Measurements from ENCODE around the gene ZMYM3. TPM values are rescaled to one million over a fixed set of nuclear protein-coding genes. Genes with fewer than 3 reads are reported as not detected.
A peak's percentile ranks its signal among the peaks of the same experiment; 100 is the strongest.

The ZMYM3 gene
- total and polyA plus RNA-seq, 9 of the 15 experiments (the other 6 are each of a cell fraction or from before 2014, with no cell fraction given) = 4.3 to 36.3 (median 16.8) TPM

DNA sequence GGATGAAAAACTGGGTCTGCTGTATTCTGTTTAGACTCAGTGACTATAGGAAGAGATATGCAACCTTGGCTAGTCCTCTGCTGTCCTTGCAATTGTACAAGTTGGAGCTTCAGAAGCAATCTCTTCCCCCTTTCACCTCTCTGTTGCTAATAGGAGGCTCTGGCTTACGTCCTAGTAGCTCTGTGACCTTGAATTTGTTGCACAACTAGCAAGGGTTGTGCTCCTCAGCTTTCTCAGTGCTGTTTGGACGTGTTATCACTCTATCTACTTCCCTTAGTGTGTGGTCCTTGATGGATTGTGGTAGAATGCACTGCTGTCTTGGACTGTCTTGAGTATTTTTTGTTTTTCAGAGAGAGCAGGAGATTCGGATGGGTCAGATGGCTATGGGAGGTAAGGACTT, 44.2 kb upstream of the ZMYM3 start:
- Histone ChIP-seq H3K4me3 (no peak overlapping the region), H3K27me3 (ENCODE audit: control insufficient read depth in 2 of 2, insufficient read depth in 2 of 2, low read length in 2 of 2) (no peaks in the 10 kb centered on the region), H3K9me1 (ENCODE audit: control insufficient read depth, insufficient read depth, low read length) (no peaks in the 10 kb centered on the region), H2AFZ (ENCODE audit: low read depth, low read length) (no peak overlapping the region), H3K9me3 (replicated peaks; ENCODE audit: control insufficient read depth, insufficient read depth, low read depth, low read length) (no peaks in the 10 kb centered on the region), H3K36me3 (ENCODE audit: control insufficient read depth, insufficient read depth, low read length) (peaks cover 69% of the 10 kb centered on the region), H3K27ac (ENCODE audit: extremely low read depth, low read depth, low read length) (no peak overlapping the region), H3K4me2 (ENCODE audit: insufficient read depth, low read length) (no peak overlapping the region), H3K9ac (ENCODE audit: insufficient read depth in 1 of 2, low read depth in 2 of 2, low read length in 2 of 2) (no peak overlapping the region), H3K4me1 (replicated peaks in 1 of 2; ENCODE audit: control insufficient read depth in 2 of 2, insufficient read depth in 2 of 2, low read length in 2 of 2) (peaks cover 0 to 14% of the 10 kb centered on the region in 2 experiments; a peak in 3 of 5 replicates), H3K79me2 (ENCODE audit: control insufficient read depth, insufficient read depth, low read length) (0 out of 3 replicates have a peak, but pooled peaks cover under 1% of the 10 kb centered on the region), H4K20me1 (replicated peaks; ENCODE audit: control insufficient read depth, insufficient read depth, low read length) (0 out of 2 replicates have a peak, but pooled peaks cover 3% of the 10 kb centered on the region)
- no peak for FAIRE-seq
- no TSS peak for BruUV-seq (replicated peaks)
- ChIA-PET CTCF (ENCODE audit: low intra/inter-chr PET ratio) (no interaction called here), POLR2A (interaction anchor here (0.7 to 0.8 kb wide), 2 partner anchors 9 to 15 kb away, joined by 3 read pairs; partner anchors contain the start of gene NONO)
- 93% methylated on average over 2 of the region's 3 CpGs for WGBS (ENCODE audit: insufficient coverage, low coverage, missing lambda C conversion rate)
- intact Hi-C loops (cut with micrococcal nuclease) (no loop called here), in situ Hi-C loops (cut with MboI) (no loop called here)
- ATAC-seq = no peak
- no peak for DNase-seq (ENCODE audit: extremely low read depth in 1 of 4, low spot score in 3 of 4)
- no peak for TF ChIP-seq YBX1 (IDR thresholded peaks at IDR 0.05)
- no peak for TF ChIP-seq ZNF232 (CRISPR knock-in tag; IDR thresholded peaks at IDR 0.05)
- TF ChIP-seq, protein P1, sequence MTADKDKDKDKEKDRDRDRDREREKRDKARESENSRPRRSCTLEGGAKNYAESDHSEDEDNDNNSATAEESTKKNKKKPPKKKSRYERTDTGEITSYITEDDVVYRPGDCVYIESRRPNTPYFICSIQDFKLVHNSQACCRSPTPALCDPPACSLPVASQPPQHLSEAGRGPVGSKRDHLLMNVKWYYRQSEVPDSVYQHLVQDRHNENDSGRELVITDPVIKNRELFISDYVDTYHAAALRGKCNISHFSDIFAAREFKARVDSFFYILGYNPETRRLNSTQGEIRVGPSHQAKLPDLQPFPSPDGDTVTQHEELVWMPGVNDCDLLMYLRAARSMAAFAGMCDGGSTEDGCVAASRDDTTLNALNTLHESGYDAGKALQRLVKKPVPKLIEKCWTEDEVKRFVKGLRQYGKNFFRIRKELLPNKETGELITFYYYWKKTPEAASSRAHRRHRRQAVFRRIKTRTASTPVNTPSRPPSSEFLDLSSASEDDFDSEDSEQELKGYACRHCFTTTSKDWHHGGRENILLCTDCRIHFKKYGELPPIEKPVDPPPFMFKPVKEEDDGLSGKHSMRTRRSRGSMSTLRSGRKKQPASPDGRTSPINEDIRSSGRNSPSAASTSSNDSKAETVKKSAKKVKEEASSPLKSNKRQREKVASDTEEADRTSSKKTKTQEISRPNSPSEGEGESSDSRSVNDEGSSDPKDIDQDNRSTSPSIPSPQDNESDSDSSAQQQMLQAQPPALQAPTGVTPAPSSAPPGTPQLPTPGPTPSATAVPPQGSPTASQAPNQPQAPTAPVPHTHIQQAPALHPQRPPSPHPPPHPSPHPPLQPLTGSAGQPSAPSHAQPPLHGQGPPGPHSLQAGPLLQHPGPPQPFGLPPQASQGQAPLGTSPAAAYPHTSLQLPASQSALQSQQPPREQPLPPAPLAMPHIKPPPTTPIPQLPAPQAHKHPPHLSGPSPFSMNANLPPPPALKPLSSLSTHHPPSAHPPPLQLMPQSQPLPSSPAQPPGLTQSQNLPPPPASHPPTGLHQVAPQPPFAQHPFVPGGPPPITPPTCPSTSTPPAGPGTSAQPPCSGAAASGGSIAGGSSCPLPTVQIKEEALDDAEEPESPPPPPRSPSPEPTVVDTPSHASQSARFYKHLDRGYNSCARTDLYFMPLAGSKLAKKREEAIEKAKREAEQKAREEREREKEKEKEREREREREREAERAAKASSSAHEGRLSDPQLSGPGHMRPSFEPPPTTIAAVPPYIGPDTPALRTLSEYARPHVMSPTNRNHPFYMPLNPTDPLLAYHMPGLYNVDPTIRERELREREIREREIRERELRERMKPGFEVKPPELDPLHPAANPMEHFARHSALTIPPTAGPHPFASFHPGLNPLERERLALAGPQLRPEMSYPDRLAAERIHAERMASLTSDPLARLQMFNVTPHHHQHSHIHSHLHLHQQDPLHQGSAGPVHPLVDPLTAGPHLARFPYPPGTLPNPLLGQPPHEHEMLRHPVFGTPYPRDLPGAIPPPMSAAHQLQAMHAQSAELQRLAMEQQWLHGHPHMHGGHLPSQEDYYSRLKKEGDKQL (CRISPR knock-in tag; IDR thresholded peaks at IDR 0.05; ENCODE audit: borderline replicate concordance) = no peak
- TF ChIP-seq RAD51 (IDR thresholded peaks at IDR 0.05; ENCODE audit: borderline replicate concordance, low read depth) = no peak
- TF ChIP-seq PHB2 (IDR thresholded peaks at IDR 0.05; ENCODE audit: low read depth) = no peak
- no peak for TF ChIP-seq HSF4 (CRISPR knock-in tag; IDR thresholded peaks at IDR 0.05; ENCODE audit: borderline replicate concordance)
- no peak for TF ChIP-seq ETS2 (tag; IDR thresholded peaks at IDR 0.05; ENCODE audit: borderline replicate concordance, poor library complexity, severe bottlenecking)
- no peak for TF ChIP-seq ILK (tag; IDR thresholded peaks at IDR 0.05; ENCODE audit: borderline replicate concordance, low read depth)
- peak; percentile 45; the same call in 1 of the 2 replicates for TF ChIP-seq ESRRA (IDR thresholded peaks at IDR 0.05; ENCODE audit: borderline replicate concordance, low read depth)
- no peak for TF ChIP-seq FOXA1 (IDR thresholded peaks at IDR 0.05; ENCODE audit: borderline replicate concordance)
- no peak for TF ChIP-seq ZNF778 (CRISPR knock-in tag; IDR thresholded peaks at IDR 0.05)
- TF ChIP-seq CEBPG (CRISPR knock-in tag; IDR thresholded peaks at IDR 0.05) = no peak
- 0 out of 4 replicates have a peak, but pooled peaks of 1 of the 2 experiments have one; percentile 10 for TF ChIP-seq CEBPG (tag; conservative IDR thresholded peaks at IDR 0.05 in 1 of 2, IDR thresholded peaks at IDR 0.05 in 1 of 2)
- TF ChIP-seq CEBPB (tag; IDR thresholded peaks at IDR 0.05) = 0 out of 2 replicates have a peak, but pooled peaks have one; percentile 37
- TF ChIP-seq, protein P2, sequence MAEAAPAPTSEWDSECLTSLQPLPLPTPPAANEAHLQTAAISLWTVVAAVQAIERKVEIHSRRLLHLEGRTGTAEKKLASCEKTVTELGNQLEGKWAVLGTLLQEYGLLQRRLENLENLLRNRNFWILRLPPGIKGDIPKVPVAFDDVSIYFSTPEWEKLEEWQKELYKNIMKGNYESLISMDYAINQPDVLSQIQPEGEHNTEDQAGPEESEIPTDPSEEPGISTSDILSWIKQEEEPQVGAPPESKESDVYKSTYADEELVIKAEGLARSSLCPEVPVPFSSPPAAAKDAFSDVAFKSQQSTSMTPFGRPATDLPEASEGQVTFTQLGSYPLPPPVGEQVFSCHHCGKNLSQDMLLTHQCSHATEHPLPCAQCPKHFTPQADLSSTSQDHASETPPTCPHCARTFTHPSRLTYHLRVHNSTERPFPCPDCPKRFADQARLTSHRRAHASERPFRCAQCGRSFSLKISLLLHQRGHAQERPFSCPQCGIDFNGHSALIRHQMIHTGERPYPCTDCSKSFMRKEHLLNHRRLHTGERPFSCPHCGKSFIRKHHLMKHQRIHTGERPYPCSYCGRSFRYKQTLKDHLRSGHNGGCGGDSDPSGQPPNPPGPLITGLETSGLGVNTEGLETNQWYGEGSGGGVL (CRISPR knock-in tag; IDR thresholded peaks at IDR 0.05) = no peak

All from K562 (cell line).